Activated naive CD4-positive, alpha-beta T cell treated with anti-CD3 and anti-CD28 coated beads for 36 hours (primary cell): ENCODE measurements around the gene UBE2E1. TPM values are rescaled to one million over a fixed set of nuclear protein-coding genes. Genes with fewer than 3 reads are reported as not detected.

Experiments
- CTCF ChIA-PET: fragments of 350-600 bp; sonication (Branson Sonifier 250); formaldehyde crosslinking; loops from one replicate; lab custom pipeline; 2021; ENCODE audit warnings: antibody characterized with exemption; lab: Charles Lee
- DNase-seq: peaks from one replicate; pipeline ENCODE4 v3.0.0-alpha.2; 2020
- H3K27ac Mint-ChIP-seq: one replicate; pipeline ENCODE4 v1.8.0; 2021; ENCODE audit warnings: mild to moderate bottlenecking, mixed read lengths
- H3K27me3 Mint-ChIP-seq: one replicate; pipeline ENCODE4 v1.8.0; 2021; ENCODE audit warnings: low read depth, mixed read lengths
- H3K36me3 Mint-ChIP-seq: one replicate; pipeline ENCODE4 v1.8.0; 2021; ENCODE audit warnings: low read depth, mixed read lengths
- H3K4me1 Mint-ChIP-seq: one replicate; pipeline ENCODE4 v1.8.0; 2021; ENCODE audit warnings: low read depth, mixed read lengths
- H3K4me3 Mint-ChIP-seq: one replicate; pipeline ENCODE4 v1.8.0; 2021; ENCODE audit warnings: mild to moderate bottlenecking, moderate library complexity, mixed read lengths
- H3K9me3 Mint-ChIP-seq: one replicate; pipeline ENCODE4 v1.8.0; 2021; ENCODE audit warnings: mixed read lengths
- intact Hi-C: fragments of 100-400 bp; cut with micrococcal nuclease; formaldehyde crosslinking; loops from one replicate; pipeline ENCODE4 v1.15.1; 2023
- total RNA-seq, 2 experiments: library from RNA; stranded (reverse); gene quantifications; one replicate each; pipeline ENCODE4 v1.2.3, GENCODE V29; 2021

UBE2E1 gene
- total RNA-seq: 10 to 100 TPM; 66.0 to 66.6 TPM

GRCh38 chr3:23805633-23806533 is at the start of gene UBE2E1:
UBE2E1 (plus strand) TSS chr3:23805955; CDS start chr3:23807270, 1,315 bp downstream.
- Mint-ChIP-seq H3K9me3 (no peaks in the 10 kb centered on the region), H3K4me3 (peak within 1 kb of the TSS; percentile 91), H3K27ac (peak within 1 kb of the TSS; percentile 89), H3K27me3 (peaks cover 7% of the 10 kb centered on the region), H3K36me3 (peaks cover 3% of the 10 kb centered on the region), H3K4me1 (peaks cover 36% of the 10 kb centered on the region)
- intact Hi-C loops: loop anchor here (1.0 to 10.0 kb wide), 4 partner anchors 9 to 879 kb away; partner anchors contain the start of gene UBE2E2
- CTCF ChIA-PET: no interaction called here
- DNase-seq: peak; percentile 73

GRCh38 chr3:23756206-23756840 is 49.4 kb upstream of the UBE2E1 start:
- Mint-ChIP-seq H3K9me3 (no peaks in the 10 kb centered on the region), H3K27me3 (peaks cover 3% of the 10 kb centered on the region), H3K27ac (no peak overlapping the region), H3K4me3 (no peak overlapping the region), H3K4me1 (peaks cover 11% of the 10 kb centered on the region), H3K36me3 (no peaks in the 10 kb centered on the region)
- intact Hi-C loops: no loop called here
- DNase-seq: no peak
- CTCF ChIA-PET: no interaction called here

GRCh38 chr3:23758253-23758838 is 47.4 kb upstream of the UBE2E1 start:
- intact Hi-C loops: no loop called here
- no peaks in the 10 kb centered on the region for H3K36me3 Mint-ChIP-seq
- peaks cover 24% of the 10 kb centered on the region for H3K4me1 Mint-ChIP-seq
- H3K27ac Mint-ChIP-seq: no peak overlapping the region
- no peak for DNase-seq
- H3K9me3 Mint-ChIP-seq: no peaks in the 10 kb centered on the region
- CTCF ChIA-PET: no interaction called here
- peaks cover 5% of the 10 kb centered on the region for H3K27me3 Mint-ChIP-seq
- H3K4me3 Mint-ChIP-seq: no peak overlapping the region

- H3K9me3 Mint-ChIP-seq: no peaks in the 10 kb centered on the region
- DNase-seq: peak; percentile 8
- no peaks in the 10 kb centered on the region for H3K36me3 Mint-ChIP-seq
- CTCF ChIA-PET: no interaction called here
- H3K4me1 Mint-ChIP-seq: peaks cover 24% of the 10 kb centered on the region
- no peak overlapping the region for H3K4me3 Mint-ChIP-seq
- no peak overlapping the region for H3K27ac Mint-ChIP-seq
- intact Hi-C loops: loop anchor here (5.0 kb wide), 1 partner anchor 843 kb away; no protein-coding TSS in a partner anchor
- H3K27me3 Mint-ChIP-seq: peaks cover 5% of the 10 kb centered on the region
These were observed 45.4 kb upstream of the UBE2E1 start for GRCh38 chr3:23760325-23760724.

- Mint-ChIP-seq H3K36me3 (no peaks in the 10 kb centered on the region), H3K4me1 (peaks cover 24% of the 10 kb centered on the region), H3K9me3 (no peaks in the 10 kb centered on the region), H3K27me3 (peaks cover 5% of the 10 kb centered on the region), H3K27ac (no peak overlapping the region), H3K4me3 (no peak overlapping the region)
- intact Hi-C loops: loop anchor here (1.0 to 5.0 kb wide), 2 partner anchors 321 to 844 kb away; no protein-coding TSS in a partner anchor
- DNase-seq: peak; percentile 41
- CTCF ChIA-PET: interaction anchor here (0.6 kb wide), 1 partner anchor 567 kb away, joined by 4 read pairs; no protein-coding TSS in a partner anchor
These were observed 44.8 kb upstream of the UBE2E1 start for GRCh38 chr3:23760871-23761373.

GRCh38 chr3:23761440-23761896 is 44.3 kb upstream of the UBE2E1 start:
- Mint-ChIP-seq H3K27me3 (peaks cover 5% of the 10 kb centered on the region), H3K4me3 (no peak overlapping the region), H3K27ac (no peak overlapping the region), H3K9me3 (no peaks in the 10 kb centered on the region), H3K36me3 (no peaks in the 10 kb centered on the region), H3K4me1 (peaks cover 24% of the 10 kb centered on the region)
- DNase-seq: peak; percentile 27
- intact Hi-C loops: loop anchor here (1.0 to 5.0 kb wide), 2 partner anchors 321 to 844 kb away; no protein-coding TSS in a partner anchor
- CTCF ChIA-PET: interaction anchor here (0.6 kb wide), 1 partner anchor 567 kb away, joined by 4 read pairs; no protein-coding TSS in a partner anchor

- no peak for DNase-seq
- CTCF ChIA-PET: interaction anchor here (0.9 kb wide), 1 partner anchor 799 kb away, joined by 3 read pairs; no protein-coding TSS in a partner anchor
- intact Hi-C loops: loop anchor here (5.0 kb wide), 1 partner anchor 845 kb away; no protein-coding TSS in a partner anchor
- no peak overlapping the region for H3K4me3 Mint-ChIP-seq
- H3K27me3 Mint-ChIP-seq: peaks cover 5% of the 10 kb centered on the region
- peaks cover 24% of the 10 kb centered on the region for H3K4me1 Mint-ChIP-seq
- no peak overlapping the region for H3K27ac Mint-ChIP-seq
- no peaks in the 10 kb centered on the region for H3K36me3 Mint-ChIP-seq
- H3K9me3 Mint-ChIP-seq: no peaks in the 10 kb centered on the region
These were observed 43.5 kb upstream of the UBE2E1 start for GRCh38 chr3:23762214-23762613.

- Mint-ChIP-seq H3K27me3 (peaks cover 5% of the 10 kb centered on the region), H3K4me1 (peaks cover 24% of the 10 kb centered on the region), H3K9me3 (no peaks in the 10 kb centered on the region), H3K4me3 (no peak overlapping the region), H3K36me3 (no peaks in the 10 kb centered on the region), H3K27ac (no peak overlapping the region)
- CTCF ChIA-PET: interaction anchor here (0.9 kb wide), 1 partner anchor 799 kb away, joined by 3 read pairs; no protein-coding TSS in a partner anchor
- DNase-seq: no peak
- intact Hi-C loops: loop anchor here (5.0 kb wide), 1 partner anchor 846 kb away; no protein-coding TSS in a partner anchor
These were observed 42.8 kb upstream of the UBE2E1 start for GRCh38 chr3:23762759-23763477.

GRCh38 chr3:23764407-23764806 is 41.3 kb upstream of the UBE2E1 start:
- Mint-ChIP-seq H3K4me1 (peaks cover 24% of the 10 kb centered on the region), H3K36me3 (no peaks in the 10 kb centered on the region), H3K9me3 (no peaks in the 10 kb centered on the region), H3K27me3 (peaks cover 3% of the 10 kb centered on the region), H3K4me3 (no peak overlapping the region), H3K27ac (no peak overlapping the region)
- DNase-seq: no peak
- CTCF ChIA-PET: no interaction called here
- intact Hi-C loops: loop anchor here (5.0 kb wide), 1 partner anchor 847 kb away; no protein-coding TSS in a partner anchor

- CTCF ChIA-PET: interaction anchor here (0.6 kb wide), 1 partner anchor 139 kb away, joined by 4 read pairs; no protein-coding TSS in a partner anchor
- Mint-ChIP-seq H3K27me3 (peaks cover 2% of the 10 kb centered on the region), H3K9me3 (no peaks in the 10 kb centered on the region), H3K4me1 (peaks cover 7% of the 10 kb centered on the region), H3K36me3 (no peaks in the 10 kb centered on the region), H3K4me3 (no peak overlapping the region), H3K27ac (no peak overlapping the region)
- no peak for DNase-seq
- intact Hi-C loops: no loop called here
These were observed 38.2 kb upstream of the UBE2E1 start for GRCh38 chr3:23767546-23767945.

GRCh38 chr3:23775254-23775909 is 30.4 kb upstream of the UBE2E1 start:
- CTCF ChIA-PET: interaction anchor here (0.6 kb wide), 1 partner anchor 171 kb away, joined by 3 read pairs; no protein-coding TSS in a partner anchor
- no peaks in the 10 kb centered on the region for H3K36me3 Mint-ChIP-seq
- H3K9me3 Mint-ChIP-seq: peaks cover 1% of the 10 kb centered on the region
- peaks cover 2% of the 10 kb centered on the region for H3K27me3 Mint-ChIP-seq
- no peak overlapping the region for H3K4me3 Mint-ChIP-seq
- H3K4me1 Mint-ChIP-seq: no peaks in the 10 kb centered on the region
- no peak overlapping the region for H3K27ac Mint-ChIP-seq
- intact Hi-C loops: no loop called here
- DNase-seq: no peak
